ENCODE results near the gene CPNE4. TPM values are rescaled to one million over a fixed set of nuclear protein-coding genes. Genes with fewer than 3 reads are reported as not detected.

CPNE4 gene
- total RNA-seq, 1 experiment from 2014 or later: 1.9 TPM

- no peak for DNase-seq
- Histone ChIP-seq H3K14ac (ENCODE audit: insufficient read depth, low read length) (no peak overlapping the region), H2BK5ac (ENCODE audit: insufficient read length, low read length) (no peak overlapping the region), H2BK120ac (ENCODE audit: low read depth, low read length, poor library complexity, severe bottlenecking) (no peak overlapping the region), H2BK15ac (ENCODE audit: low read depth, low read length) (no peak overlapping the region), H2BK20ac (ENCODE audit: low read depth, low read length, poor library complexity, severe bottlenecking) (no peak overlapping the region), H2AFZ (ENCODE audit: low read length) (no peak overlapping the region), H3K9me3 (ENCODE audit: control insufficient read depth, low read depth, low read length) (no peaks in the 10 kb centered on the region), H4K91ac (ENCODE audit: insufficient read length, low read depth, low read length) (no peak overlapping the region), H3K79me2 (ENCODE audit: insufficient read depth, low read length) (no peaks in the 10 kb centered on the region), H3K23ac (ENCODE audit: insufficient read length, low read depth, low read length) (no peak overlapping the region), H3K27ac (ENCODE audit: insufficient read length, low read depth, low read length) (no peak overlapping the region), H2BK12ac (ENCODE audit: insufficient read length, low read depth, low read length) (no peak overlapping the region), H3K4ac (ENCODE audit: low read depth, low read length) (no peak overlapping the region), H3K27me3 (ENCODE audit: insufficient read depth, low read length) (no peaks in the 10 kb centered on the region), H4K8ac (replicated peaks; ENCODE audit: insufficient read length, low read depth, low read length) (no peak overlapping the region), H3K18ac (ENCODE audit: insufficient read length, low read depth, low read length) (no peak overlapping the region), H3K79me1 (ENCODE audit: insufficient read depth, low read depth, low read length, poor library complexity, severe bottlenecking) (no peaks in the 10 kb centered on the region), H4K5ac (ENCODE audit: insufficient read length, low read depth, low read length) (no peak overlapping the region), H3T11ph (ENCODE audit: low read length) (no peak overlapping the region), H3K4me2 (ENCODE audit: insufficient read depth, insufficient read length, low read length) (no peak overlapping the region), H3K56ac (ENCODE audit: insufficient read length, low read depth, low read length) (no peak overlapping the region), H2AK5ac (ENCODE audit: insufficient read length, low read length) (no peak overlapping the region), H3K9ac (ENCODE audit: extremely low read depth, insufficient read length, low read length) (no peak overlapping the region), H4K20me1 (ENCODE audit: control insufficient read depth, insufficient read depth, insufficient read length) (no peaks in the 10 kb centered on the region), H3K23me2 (ENCODE audit: insufficient read length, low read depth, low read length, poor library complexity, severe bottlenecking) (no peaks in the 10 kb centered on the region), H3K4me1 (ENCODE audit: insufficient read depth, low read length) (peaks cover 8% of the 10 kb centered on the region; the same call in 1 of the 2 replicates)
- Mint-ChIP-seq H3K4me3 (no peak overlapping the region), H3K36me3 (ENCODE audit: insufficient read depth in 1 of 3, low read depth in 3 of 3) (no peaks in the 10 kb centered on the region), H3K4me1 (peaks cover 13% of the 10 kb centered on the region in 2 experiments), H3K9me3 (no peaks in the 10 kb centered on the region; a peak in 1 of 5 replicates), H3K27me3 (ENCODE audit: low read depth) (no peaks in the 10 kb centered on the region), H3K27ac (no peak overlapping the region)
- no peak for TF ChIP-seq CTCF (conservative IDR thresholded peaks at IDR 0.05)
- WGBS (ENCODE audit: extremely low coverage, insufficient read length, low lambda C conversion rate): no CpG with 5 or more reads among the region's 1 CpG
Measured at GRCh38 chr3:131907796-131908195, 127.0 kb downstream of the CPNE4 start.
